DMS53 (cell line): Measurements from ENCODE around the gene GSX2.
"Not testable (repeated sequence)": the region's sequence is repeated elsewhere in the genome, so short reads cannot be mapped to it uniquely, and the experiment has no call there.

Experiments used
- DNase-seq: peaks from one replicate; lab custom pipeline; 2025; lab: John Stamatoyannopoulos, UW

GSX2 gene

DNA sequence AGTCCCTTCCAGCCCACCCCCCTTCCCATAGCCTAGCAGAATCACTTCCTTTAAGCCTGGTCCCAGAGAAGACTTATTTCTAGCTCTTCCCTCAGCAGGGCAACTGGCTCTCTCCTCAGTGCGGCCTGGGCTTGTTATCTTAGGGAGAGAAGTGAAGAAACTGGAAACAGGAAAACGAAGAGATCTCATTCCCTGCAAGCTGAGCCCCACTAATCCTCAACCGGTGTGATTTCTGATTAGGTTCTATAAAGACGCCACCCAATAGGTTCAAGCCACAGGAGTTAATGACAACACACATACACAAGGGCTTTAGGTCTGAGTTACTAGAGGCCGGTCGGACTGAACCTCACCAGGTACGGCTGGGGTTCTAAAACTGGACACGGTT, 3.2 kb downstream of the GSX2 start:
- DNase-seq = no peak

DNA sequence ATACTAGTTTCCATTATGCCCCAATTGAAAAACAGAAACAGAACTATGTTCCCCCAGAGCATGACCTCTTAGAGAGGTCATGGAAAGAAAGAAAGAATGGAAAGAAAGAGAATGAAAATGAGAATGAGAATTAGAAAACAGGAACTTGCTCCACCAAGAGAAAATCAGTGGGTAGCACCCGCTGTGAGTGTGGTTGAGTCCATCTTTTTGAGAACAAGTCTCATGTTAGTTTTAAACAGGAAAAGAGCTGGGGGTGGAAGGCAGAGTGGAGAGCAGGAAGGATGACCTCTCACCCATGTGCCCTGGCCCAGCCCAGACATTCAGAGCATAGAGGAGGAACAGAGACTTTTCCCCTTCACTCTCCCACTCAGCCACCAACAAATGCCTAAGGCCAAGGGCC, 4.9 kb downstream of the GSX2 start:
- DNase-seq = no peak

DNA sequence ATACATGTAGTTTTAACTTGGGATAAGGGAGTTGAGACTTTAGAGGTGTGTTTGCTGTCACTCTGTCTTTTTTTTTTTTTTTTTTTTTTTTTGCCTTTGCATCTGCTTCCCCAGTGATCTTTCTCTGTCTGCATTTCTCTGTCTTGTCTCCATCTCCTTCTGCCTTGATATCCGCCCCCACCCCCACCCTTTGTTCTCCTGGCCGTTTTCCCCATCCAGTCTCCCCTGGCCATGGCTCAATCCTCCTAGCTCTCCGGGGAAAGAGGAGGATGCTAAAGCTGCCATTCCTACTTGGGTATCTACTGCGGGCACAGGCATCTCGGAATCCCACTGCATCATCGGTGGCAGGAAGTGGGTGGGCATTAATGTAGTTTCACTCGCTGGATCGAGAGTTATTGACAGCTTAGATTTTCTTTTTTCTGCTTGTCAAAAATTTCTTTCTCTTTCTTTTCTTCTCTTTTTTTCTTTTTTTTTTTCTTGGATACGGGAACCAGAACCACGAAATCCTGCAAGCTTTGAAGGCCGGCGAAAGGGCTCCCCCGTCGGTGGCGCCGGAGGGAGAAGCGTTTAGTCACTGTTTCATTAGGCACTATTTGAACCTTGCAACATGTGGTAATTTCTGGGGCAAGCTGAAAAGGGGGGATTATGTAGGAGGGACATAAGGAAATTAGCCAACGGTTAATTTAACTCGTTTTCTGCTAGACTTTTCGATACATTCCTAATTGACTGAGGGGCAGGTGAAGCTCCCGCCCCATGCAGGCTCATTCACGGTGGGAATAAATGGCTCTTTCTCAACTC, 8.2 kb downstream of the GSX2 start:
- no peak for DNase-seq

DNA sequence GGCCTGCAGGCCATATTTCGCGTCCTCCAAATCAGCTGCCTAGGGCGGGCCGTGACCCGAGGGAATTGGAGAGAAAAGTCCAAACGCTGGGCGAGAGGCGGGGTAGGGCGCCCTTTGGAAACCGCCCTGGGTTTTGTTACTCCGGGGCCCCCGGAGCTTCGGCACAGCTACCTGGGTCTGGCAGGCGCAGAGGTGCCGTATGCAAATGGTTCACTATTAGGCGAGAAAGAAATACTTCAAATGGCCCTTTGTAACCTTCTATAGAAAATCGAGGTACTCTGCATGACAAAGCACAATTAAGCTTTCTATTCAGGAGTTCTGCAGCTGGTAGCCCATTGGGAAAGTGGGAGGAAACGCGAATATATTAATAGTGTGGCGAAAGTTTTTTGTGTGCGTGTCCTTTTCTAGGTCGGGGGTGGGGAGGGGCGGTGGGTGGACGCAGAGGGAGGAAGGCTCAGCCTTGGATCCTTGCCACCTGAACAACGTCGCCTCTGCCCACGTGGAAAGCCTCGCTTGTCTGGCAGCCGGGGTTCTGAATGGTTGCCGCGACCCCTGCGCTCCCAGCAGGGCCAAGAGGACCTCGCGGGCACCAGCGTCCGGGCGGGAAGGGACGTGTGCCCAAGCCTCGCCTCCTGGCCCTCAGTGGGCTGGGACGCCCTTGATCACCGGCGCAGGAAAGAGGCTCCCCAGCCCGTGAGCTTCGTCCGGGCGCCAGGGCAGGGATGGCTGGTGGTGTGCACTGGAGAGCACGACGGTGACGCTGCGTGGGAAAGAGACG, 9.5 kb downstream of the GSX2 start:
- peak; percentile 3 for DNase-seq

DNA sequence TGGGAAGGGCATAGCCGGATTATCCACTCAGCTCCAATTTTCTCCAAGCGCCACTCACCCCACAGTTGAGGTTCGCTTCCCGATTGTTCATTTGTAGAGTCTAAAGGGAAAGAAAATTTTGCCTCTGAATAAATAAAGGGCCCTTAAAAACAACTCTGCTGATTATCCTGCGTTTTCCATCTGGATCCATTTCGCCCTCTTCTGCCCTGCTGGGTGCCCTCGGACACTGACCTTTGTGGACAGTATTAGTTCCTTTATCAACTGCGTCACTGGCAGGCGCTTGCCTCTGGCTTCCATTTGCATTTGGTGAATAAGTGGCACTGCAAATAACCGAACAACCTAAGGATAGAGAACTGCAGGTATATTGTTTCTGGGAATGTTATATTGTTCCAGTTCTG, 10.1 kb downstream of the GSX2 start:
- DNase-seq = no peak

DNA sequence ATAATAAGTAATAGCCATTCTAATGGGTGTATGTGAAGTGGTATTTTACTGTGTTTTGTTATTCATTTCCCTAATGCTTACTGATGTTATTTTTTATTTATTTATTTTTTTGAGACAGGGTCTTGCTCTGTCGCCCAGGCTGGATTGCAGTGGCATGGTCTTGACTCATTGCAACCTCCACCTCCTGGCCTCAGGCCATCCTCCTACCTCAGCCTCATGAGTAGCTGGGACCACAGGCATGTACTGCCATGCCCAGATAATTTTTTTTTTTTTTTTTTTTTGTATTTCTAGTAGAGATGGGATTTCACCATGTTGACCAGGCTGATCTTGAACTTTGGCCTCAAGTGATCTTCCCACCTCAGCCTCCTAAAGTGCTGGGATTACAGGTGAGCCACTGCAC, 13.2 kb downstream of the GSX2 start:
- DNase-seq = peak; percentile 11

DNA sequence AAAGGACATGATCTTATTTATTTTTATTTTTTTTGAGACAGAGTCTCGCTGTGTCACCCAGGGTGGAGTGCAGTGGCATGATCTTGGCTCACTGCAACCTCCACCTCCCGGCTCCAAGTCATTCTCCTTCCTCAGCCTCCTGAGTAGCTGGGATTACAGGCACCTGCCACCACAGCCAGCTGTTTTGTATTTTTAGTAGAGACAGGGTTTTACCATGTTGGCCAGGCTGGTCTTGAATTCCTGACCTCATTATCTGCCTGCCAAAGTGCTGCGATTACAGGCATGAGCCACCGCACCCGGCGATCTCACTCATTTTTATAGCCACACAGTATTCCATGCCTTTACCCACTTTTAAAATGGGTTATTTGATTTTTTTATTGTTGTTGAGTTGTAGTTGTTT, 16.3 kb downstream of the GSX2 start:
- not testable (repeated sequence) for DNase-seq

DNA sequence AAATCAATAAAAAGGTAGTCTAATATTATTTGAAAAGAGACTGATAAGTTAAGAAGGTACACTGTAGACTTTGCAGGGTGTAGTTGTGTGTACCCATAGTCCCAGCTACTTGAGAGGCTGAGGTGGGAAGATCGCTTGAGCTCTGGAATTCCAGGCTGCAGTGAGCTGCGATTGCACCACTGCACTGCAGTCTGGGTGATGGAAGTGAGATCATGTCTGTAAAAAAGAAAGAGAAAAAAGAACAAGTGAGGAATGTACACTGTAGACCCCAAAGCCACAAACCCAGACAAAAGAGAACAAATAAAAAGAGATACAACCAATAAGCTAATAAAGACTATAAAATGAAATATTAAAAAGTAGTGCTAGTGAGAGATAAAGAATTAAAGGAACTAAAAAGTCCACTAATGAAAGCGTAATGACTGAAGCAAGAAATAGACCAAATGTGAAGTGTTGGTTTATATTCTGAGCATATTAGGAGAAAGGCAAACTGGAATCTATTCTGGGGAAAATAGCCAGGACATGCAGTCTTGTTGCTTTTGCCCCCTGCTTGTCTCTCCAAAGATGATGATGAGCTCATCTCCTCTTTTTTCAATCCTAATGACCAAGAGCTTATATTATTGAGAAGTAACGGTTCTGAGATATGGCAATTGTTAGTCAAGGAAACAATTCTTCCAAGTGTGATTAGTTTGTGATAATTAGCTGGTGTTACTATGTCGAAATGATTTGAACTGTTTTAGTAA, 19.1 kb downstream of the GSX2 start:
- DNase-seq = no peak

DNA sequence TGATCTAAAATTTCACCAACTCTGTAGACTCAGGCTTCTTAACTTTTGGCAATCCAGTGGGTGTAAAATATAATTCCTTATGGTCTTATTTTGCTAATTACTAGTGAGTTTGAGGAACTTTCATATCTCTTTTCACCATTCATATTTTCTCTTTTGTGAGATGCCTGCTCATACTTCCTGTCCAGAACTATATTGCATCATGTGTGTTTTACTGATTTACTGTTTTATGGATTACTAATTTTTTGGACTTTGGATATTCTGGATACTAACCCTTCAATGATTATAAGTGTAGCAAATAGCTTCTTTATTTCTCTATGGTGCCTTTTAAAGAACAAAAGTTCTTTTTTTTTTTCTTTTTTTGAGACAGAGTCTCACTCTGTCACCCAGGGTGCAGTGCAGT, 20.6 kb downstream of the GSX2 start:
- no peak for DNase-seq

DNA sequence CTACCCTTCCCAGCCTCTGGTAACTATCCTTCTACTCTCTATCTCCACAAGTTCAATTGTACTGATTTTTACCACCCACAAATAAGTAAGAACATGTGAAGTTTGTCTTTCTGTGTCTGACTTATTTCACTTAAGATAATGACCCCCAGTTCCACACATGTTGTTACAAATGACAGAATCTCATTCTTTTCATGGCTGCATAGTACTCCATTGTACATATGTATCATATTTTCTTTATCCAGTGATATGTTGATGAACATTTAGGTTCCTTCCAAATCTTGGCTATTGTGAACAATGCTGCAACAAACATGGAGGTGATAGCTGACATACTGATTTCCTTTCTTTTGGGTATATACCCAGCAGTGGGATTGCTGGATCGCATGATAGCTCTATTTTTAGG, 27.7 kb downstream of the GSX2 start:
- DNase-seq = no peak

DNA sequence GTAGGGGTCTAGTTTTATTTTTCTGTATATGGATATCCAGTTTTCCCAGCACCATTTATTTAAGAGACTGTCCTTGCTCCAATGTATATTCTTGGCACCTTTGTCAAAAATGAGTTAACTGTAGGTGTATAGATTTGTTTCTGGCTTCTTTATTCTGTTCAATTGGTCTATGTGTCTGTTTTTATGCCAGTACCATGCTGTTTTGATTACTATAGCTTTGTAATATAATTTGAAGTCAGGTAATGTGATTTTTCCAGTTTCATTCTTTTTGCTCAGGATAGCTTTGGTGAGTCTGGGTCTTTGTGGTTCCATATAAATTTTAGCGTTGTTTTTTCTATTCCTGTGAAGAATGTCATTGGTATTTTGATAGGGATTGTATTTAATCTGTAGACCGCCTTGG, 28.7 kb downstream of the GSX2 start:
- DNase-seq = not testable (repeated sequence)

DNA sequence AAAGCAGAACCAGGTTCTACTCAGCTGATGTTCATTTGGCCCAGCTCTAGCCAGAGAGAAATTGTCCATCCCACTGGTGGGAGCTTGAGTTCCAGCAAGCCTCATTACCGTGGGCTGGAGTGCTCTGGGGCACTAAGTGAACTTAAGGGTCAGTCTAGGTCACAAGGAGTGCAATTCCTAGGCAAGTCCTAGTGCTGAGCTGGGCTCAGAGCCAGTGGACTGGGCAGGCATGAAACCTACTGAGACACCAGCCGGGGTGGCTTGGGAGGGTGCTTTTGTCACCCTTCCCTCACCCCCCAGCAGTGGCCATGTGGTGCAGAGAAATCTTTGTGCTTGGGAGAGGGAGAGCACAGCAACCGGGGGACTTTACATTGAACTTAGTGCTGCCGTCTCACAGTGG, 39.4 kb downstream of the GSX2 start:
- DNase-seq = no peak

DNA sequence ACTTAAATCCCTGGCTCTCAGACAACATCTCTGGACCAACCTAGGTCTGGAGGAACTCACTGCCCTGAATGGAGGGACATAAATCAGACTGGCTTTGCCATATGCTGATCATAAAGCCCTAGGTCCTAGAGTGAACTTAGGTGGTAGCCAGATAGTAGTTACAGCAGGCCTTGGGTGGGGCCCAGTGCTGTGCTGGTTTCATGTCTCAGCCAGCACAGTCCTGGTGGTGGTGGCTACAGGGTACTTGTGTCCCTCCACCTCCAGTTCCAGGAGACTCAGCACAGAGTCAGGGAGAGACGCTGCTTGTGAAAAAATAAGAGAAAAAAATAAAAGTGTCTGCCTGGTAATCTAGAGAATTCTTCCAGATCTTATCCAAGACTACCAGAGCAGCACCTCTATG, 40.3 kb downstream of the GSX2 start:
- DNase-seq = no peak

DNA sequence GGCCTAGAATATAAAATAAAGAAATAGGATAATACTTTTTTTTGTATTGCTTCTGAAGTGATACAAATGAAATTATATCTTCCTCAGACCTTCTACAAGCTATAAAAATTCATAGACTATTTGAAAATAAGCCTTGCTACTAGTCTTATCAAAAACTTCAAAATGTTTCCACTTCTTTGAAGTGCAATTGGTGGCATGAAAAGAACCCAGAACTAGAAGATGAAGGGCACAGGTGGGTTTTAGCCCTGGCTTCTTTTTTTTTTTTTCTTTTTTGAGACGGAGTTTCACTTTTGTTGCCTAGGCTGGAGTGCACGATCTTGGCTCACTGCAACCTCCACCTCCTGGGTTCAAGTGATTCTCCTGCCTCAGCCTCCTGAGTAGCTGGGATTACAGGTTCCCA, 44.2 kb downstream of the GSX2 start:
- DNase-seq = no peak

DNA sequence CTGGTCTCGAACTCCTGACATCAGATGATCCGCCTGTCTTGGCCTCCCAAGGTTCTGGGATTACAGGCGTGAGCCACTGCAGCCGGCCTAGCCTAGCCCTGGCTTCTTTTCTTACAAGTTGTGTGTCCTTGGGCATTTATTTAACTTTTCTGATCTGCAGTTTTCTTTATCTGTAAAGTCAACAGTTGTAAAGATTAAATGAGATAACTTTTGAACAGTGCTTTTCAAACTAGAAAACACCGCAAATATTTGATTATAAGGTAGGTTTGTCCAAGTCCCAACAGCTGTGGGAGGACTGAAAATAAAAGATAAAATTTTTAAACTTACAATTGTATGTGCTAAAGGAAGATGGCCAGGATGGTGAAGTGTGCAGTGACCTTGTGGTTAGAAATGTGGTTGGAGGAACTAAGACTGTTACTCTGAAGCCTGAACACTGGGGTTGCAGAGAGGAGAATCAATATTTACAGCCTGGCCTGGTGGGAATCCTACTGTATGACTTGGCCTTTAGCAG, 44.8 kb downstream of the GSX2 start:
- DNase-seq = no peak

DNA sequence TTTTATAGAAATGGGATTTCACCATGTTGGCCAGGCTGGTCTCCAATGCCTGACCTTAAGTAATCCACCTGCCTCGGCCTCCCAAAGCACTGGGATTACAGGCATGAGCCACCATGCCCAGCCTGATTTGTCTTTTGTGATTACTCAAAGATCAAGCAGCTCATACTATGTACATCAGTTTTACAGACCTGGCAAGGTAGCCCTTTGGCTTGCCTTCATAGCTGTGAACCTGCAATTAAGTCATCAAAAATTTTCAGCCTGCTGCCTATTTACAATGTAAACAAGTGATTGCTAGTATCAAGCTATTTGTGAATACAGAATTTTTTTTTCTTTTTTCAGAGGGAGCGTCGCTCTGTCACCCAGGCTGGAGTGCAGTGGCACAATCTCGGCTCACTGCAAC, 46.2 kb downstream of the GSX2 start:
- DNase-seq = no peak

DNA sequence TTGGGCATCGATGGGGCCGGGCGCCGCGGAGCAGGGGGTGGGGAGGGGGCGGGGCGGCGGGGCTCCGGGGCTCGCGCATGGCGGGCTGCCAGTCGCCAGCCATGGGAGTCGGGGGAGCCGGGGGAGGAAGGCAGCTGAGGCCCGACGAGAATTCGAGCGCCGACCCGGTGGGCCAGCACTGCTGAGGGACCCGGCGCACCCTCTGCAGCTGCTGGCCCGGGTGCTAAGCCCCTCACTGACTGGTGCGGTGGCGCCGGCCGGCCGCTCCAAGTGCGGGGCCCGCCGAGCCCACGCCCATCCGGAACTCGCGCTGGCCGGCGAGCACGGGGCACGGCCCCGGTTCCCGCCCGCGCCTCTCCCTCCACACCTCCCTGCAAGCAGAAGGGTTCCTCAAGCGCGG, 49.4 kb downstream of the GSX2 start:
- no peak for DNase-seq
